DMS53 (cell line): ENCODE data around the gene UBE2J2.
"Not testable (repeated sequence)": the region's sequence is repeated elsewhere in the genome, so short reads cannot be mapped to it uniquely, and the experiment has no call there.

Experiments used
- DNase-seq: peaks from one replicate; lab custom pipeline; 2025; lab: John Stamatoyannopoulos, UW

The UBE2J2 gene

GRCh38 chr1:1255611-1256010 lies 18.0 kb downstream of the UBE2J2 start:
- DNase-seq, result no peak

GRCh38 chr1:1255078-1255477 lies 18.6 kb downstream of the UBE2J2 start:
- no peak for DNase-seq

GRCh38 chr1:1254667-1254998 lies 19.0 kb downstream of the UBE2J2 start:
- no peak for DNase-seq

- no peak for DNase-seq
Observed at GRCh38 chr1:1253972-1254666, 19.5 kb downstream of the UBE2J2 start.

- DNase-seq, result no peak
Observed at GRCh38 chr1:1253314-1253713, 20.3 kb downstream of the UBE2J2 start.

- peak; percentile 64 for DNase-seq
Observed at GRCh38 chr1:1250786-1251284, 22.8 kb downstream of the UBE2J2 start.

GRCh38 chr1:1248009-1248913 lies 25.4 kb downstream of the UBE2J2 start:
- not testable (repeated sequence) for DNase-seq

- no peak for DNase-seq
Observed at GRCh38 chr1:1247341-1247913, 26.2 kb downstream of the UBE2J2 start.

GRCh38 chr1:1246577-1247340 lies 26.9 kb downstream of the UBE2J2 start, which contains the start of gene C1QTNF12:
TSS of gene C1QTNF12 (minus strand) at chr1:1246722. CDS start at chr1:1246690, 32 bp downstream.
- DNase-seq, result peak; percentile 49

GRCh38 chr1:1245817-1246576 lies 27.7 kb downstream of the UBE2J2 start:
- peak; percentile 50 for DNase-seq

GRCh38 chr1:1245178-1245816 lies 28.4 kb downstream of the UBE2J2 start:
- peak; percentile 48 for DNase-seq

GRCh38 chr1:1244192-1244811 lies 29.4 kb downstream of the UBE2J2 start:
- DNase-seq, result peak; percentile 64

- peak; percentile 41 for DNase-seq
Observed at GRCh38 chr1:1243807-1244191, 29.9 kb downstream of the UBE2J2 start.

- DNase-seq, result no peak
Observed at GRCh38 chr1:1243266-1243660, 30.4 kb downstream of the UBE2J2 start.

- peak; percentile 31 for DNase-seq
Observed at GRCh38 chr1:1242461-1243265, 31.0 kb downstream of the UBE2J2 start.

GRCh38 chr1:1241588-1242219 lies 31.9 kb downstream of the UBE2J2 start:
- no peak for DNase-seq

GRCh38 chr1:1240822-1241587 lies 32.6 kb downstream of the UBE2J2 start:
- DNase-seq, result peak; percentile 70

GRCh38 chr1:1240348-1240732 lies 33.3 kb downstream of the UBE2J2 start:
- DNase-seq, result no peak
